Stimulated activated CD4-positive, alpha-beta T cell treated with anti-CD3 and anti-CD28 coated beads, Interleukin-1b, Interleukin-23, amount 100 ng/mL, for 24 hours (primary cell): ENCODE data around the gene SS18L1.

Experiments
- DNase-seq, 4 experiments: peaks; one replicate each; pipeline ENCODE4 v3.0.0-alpha.2; 2020; ENCODE audit warnings: low read depth in 4 of 4, low spot score in 1 of 4

SS18L1 gene

DNA sequence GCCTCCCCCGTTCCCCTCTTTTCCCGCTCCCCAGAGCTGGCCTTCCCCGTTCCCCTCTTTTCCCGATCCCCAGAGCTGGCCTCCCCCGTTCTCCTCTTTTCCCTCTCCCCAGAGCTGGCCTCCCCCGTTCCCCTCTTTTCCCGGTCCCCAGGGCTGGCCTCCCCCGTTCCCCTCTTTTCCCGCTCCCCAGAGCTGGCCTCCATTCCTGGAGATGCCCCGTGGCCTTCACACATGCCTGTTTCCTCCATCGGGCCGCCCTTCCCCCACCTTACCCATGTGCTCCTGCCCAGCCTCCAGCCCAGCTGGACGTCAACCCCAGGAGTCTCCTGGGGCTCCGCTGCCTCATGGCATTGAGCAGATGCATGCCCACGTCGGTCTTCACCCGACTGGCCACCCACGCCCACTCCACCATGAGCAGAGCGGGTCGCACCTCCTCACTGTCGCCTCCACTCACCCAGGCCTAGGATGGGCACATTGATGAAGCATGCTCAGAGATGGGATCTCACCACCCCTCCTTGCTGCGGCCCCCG lies 8.3 kb downstream of the SS18L1 start:
- no peak for DNase-seq

DNA sequence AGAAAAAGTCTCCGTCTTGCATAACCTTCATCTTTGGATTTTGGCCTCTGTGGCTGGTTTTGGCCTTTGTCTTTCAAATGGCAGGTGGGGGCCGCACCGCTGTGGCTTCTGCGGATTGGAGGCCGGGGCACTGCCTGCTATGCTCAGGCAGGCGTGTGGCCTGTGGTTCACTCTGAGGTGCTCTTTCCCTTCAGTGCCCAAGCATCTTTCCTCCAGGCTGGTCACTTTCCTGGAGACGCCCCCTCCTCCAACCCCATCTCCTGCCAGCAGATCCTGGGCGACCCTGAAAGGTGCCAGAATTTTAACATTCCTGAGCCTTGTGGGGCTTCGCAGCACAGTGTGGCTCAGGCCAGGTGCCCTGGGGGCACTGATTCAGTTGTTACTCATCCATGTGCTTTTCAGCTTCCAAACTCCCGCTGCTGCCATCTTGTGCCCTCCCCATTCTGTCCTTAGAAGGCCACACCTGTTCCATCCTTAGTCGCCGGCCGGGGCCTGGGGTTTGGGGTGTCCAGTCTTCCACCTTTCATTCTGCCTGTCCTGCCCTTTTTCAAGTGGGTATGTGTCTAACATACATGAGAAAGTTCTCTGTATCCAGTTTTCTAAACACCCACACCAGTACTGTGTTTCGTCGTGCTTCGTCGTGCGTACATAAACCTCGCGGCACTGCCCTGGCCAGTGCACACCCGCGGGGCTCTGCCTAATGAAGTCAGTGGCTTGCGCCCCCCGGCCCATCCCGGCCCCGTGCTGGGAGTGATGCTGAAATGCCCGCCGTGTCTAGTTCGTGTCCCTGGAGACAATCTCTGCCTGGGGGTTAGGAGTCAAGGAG lies 12.1 kb downstream of the SS18L1 start:
- DNase-seq, result no peak

DNA sequence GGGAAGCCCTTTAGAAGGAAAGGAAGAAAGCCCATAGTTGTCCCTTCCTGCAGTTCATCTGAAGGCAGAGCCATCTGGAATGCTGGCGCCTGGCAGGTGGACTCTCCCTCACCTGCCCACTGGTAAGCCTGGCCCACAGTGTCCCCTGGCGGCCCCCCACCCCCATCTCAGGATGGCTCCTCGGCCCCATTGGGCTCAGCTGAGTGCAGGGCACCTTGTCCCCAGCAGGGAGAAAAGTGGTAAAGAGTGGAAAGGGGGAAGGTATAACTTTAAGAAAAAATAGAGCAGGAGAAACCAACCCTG lies 12.6 kb downstream of the SS18L1 start:
- DNase-seq, result no peak

DNA sequence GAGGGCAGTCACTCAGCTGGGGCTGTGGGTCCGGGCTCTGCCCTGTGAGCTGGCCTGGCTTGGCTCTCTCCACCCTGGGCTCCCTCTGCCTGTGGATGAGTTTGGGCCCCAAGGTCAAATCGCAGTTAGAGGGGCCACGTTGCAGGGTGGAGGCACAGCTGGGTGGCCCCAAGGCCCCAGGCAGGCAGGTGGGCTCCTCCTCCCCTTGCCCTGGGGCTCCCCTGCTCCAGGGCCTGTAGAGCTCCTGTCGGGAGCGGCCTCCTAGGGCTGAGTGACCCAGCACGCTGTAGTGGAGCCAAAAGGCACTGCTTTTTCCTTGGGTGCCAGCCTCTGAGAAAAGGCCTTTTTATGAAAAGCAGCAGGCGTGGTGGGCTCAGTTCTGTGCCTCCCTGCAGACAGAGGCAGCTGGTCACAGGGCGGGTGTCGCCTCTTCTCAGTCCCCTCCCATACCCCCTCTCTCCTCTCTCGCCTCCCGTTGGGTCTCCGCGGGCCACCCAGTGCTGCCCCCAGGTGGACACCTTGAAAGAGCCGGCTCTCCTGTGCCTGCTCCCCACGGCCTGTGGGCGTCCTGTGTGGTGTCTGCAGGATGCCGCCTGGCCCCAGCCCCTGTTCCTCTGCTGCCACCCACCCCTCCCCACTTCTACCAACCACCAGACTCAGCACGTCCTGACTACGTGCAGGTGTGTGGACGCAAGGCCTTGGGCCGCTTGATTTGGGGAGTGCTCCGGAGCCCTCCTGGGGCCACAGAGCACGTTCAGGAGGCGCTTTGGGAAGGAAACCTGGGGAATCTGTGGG lies 13.2 kb downstream of the SS18L1 start:
- DNase-seq, result peak; percentile 37 to 67 (median 48)

DNA sequence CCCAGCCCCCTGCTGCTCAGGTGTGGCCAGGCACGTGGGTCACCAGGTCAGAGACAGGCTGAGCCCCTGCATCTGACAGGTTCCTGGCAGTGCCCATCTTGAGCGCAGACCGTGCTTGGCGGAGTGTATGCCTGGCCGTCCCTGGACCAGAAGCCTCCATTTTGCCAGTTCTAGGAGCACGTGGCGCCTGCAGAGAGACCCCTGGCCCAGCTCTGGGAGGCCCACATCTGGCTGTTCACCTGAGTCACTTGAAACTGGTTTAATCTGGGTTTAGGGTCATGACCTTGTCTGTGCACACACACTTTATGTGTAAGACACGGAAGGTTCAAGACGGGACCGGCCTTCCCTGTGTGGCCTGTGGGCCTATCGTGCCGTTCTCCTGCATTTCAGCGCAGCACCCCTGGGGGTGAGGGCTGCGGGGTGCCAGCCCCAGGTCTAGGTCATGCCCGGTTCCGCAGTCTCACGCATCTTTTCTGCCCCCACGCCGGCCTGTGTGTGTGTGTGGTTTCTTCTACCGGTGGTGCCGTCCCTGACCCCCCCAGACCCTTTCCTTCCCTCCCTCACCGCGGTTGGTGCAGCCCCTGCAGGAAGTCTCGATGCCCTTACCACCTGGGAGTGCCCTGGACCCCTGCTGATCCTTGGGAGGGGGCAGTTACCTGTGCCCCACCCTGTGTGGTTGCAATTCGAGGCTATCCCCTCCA lies 14.0 kb downstream of the SS18L1 start:
- no peak for DNase-seq

DNA sequence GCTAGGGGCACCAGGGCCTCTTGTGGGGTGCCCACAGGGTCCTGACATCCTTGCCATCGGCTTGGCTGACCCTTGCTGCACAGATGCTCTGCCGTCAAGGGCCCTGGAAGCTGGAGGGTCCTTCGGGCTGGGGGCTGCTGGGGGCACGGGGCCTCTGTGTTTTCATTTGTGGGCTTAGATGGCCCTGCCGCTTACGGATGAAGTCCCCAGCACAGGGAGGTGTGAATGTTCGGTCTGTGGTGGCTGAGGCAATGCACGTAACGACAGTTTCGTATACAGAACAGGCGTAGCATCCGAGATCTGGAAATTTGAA lies 14.5 kb downstream of the SS18L1 start:
- no peak for DNase-seq

DNA sequence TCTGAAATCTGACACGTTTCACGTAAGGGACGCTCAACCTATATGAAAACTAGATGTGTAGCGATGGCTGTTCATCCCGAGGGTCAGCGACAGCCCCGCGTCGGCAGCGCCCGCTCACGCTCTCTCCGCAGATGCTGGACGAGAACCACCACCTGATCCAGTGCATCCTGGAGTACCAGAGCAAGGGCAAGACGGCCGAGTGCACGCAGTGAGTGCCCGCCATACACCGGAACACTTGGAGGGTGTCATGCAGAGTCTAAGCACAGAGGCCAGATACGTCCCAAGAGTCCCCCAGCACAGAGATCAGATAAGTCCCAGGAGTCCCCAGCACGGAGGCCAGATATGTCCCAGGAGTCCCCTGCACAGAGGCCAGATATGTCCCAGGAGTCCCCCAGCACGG lies 15.0 kb downstream of the SS18L1 start:
- no peak for DNase-seq

DNA sequence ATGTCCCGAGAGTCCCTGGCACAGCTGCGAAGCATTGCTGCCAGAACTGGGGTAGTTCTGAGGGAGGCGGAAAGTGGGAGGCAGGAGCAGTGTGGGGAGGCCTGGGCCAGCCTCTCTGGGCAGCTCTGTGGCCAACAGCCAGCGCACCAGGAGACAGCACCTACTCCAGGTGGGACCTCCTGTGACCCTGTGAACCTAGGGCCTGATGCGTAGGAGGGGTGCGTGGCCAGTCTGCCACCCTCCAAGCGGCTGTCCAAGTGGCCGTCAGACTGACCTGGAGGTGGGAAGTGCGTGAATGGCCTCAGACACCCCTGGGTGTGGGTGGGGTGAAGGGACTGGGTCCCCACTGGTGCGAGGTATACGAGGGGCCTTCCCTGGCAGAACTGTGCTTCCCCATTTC lies 15.5 kb downstream of the SS18L1 start:
- no peak for DNase-seq

DNA sequence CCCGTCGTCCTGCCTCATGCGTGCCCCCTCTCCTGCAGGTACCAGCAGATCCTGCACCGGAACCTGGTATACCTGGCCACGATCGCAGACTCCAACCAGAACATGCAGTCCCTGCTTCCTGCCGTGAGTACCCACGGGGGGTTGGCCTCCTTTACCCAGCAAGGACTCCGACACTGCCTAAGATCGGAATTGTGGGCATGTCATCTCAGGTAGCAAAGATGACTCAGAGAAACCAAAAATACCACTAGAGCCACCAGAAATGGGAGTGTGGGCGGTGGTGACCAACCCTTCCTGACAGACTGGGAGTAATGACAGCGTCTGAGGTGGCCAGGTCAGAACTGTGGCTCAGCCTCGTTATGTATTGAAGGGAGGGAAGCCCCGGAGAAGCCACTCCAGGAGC lies 16.3 kb downstream of the SS18L1 start:
- peak in 1 of 4 experiments; percentile 69 for DNase-seq

DNA sequence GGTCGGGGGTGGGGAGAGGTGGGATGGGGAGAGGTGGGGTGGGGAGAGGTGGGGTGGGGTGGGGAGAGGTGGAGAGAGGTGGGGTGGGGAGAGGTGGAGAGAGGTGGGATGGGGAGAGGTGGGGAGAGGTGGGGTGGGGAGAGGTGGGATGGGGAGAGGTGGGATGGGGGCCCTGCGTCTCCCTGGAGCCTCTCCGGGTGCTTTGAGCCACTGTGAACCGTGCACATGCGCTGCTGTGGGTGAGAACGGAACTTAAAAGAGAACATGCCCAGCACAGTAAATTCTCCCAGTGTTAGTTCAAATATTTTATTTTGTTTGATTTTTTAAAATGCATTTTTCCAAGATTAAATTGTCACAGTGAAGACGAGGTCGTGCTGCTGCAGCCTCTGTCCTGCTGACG lies 16.7 kb downstream of the SS18L1 start:
- no peak for DNase-seq

DNA sequence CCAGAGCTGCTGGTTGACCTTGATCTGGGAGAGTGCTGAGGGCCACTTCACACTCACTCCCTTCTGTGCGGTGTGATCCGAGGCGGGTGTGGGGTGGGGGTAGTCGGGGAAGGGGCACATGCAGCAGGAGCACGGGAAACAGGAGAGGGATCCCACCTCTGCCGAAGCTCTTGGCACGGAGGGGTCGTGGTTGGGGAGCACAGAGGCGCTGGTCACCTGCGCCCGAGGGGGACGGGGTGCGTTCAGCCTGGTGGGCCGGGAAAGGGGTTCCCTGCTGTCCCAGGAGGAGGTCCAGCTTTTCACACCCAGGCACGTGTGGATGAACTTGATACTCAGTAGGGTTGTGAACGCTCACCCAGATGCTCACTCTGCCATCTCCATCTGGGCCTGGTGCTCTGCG lies 17.3 kb downstream of the SS18L1 start:
- DNase-seq, result no peak

DNA sequence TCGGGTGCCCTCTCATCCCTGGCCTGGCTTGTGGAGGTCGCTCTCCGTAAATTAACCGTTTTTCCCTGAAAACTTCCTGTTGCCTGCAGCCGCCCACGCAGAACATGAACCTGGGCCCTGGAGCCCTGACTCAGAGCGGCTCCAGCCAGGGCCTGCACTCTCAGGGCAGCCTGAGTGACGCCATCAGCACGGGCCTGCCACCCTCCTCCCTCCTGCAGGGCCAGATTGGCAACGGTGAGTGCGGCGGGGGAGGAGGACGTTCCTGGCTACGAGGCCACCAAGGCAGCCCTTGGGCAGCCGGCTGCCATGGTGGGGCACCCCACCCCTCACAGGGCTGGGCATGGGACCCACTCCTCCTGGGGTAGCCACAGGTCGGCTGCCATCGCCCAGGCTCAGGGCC lies 17.8 kb downstream of the SS18L1 start:
- DNase-seq, result no peak

DNA sequence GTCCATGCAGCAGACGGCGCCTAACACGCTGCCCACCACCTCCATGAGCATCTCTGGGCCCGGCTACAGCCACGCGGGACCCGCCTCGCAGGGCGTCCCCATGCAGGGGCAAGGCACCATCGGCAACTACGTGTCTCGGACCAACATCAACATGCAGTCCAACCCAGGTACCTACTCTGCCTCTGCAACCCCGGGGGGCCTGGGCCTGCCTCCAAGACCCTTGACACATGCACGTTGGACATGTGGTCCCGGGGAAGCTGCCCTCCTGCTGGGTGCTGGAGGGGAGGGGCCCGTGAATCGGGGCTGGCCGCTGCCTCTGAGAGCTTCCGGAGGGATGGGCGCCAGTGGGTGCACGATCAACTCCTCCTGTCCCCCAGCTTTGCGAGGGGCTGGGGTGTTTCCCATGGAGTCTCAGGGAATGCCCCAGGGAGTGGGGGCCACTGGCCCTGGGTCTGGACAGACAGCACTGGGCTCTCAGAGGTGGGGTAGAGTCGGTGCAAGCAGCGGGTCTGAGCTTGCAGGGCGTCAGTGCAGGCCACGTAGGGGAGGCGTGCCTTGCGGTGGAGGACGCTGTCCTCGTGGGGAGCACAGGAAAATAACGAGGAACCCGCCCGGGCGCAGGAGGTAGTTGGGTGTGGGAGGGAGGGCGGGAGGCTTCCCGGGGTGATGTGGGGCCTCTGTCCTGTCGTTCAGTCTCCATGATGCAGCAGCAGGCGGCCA lies 19.4 kb downstream of the SS18L1 start:
- DNase-seq, result no peak

DNA sequence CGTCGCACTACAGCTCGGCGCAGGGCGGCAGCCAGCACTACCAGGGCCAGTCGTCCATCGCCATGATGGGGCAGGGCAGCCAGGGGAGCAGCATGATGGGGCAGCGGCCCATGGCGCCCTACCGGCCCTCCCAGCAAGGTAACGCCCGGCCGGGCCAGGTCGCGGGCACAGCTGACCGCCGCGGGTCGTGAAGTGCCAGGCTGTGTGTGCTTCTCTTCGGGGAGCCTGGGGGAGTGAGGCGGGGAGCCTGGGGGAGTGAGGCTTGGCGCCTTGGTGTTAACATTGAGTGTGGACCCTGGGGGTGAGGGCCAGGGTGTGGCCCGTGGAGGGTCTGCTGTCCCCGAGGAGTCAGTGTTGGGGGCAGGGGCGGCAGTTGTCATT lies 19.9 kb downstream of the SS18L1 start:
- no peak for DNase-seq

DNA sequence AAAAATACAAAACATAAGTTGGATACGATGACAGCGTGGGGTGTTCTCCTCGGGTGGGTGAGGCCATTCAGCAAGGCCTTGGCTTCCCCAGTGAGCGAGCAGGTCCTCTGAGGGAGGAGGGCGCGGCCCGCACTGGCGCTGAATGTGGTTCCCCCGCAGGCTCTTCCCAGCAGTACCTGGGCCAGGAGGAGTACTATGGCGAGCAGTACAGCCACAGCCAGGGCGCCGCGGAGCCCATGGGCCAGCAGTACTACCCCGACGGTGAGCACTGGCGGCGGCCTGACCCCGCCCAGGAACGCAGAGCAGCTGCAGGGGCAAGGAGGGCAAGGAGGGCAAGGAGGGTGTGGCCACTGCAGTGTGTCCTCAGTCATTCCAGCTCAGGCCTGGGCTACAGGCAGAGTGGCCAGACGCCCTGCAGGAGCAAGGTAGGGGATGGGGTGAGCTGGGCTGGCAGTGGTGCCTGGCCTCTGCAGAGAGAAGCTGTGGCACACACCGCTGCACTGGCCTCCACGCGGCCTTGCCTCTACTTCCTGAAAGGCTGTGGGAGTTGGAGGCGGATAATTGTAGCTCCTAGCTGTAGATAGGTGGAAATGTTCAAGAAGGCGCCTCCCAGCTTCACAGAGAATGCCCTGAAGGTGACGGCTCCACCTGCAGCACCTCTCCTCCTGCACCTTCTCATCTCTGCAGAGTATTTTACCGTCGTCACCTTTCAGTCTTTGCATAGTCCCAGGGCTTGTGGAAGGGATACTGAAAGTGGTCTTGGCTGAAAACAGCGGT lies 20.6 kb downstream of the SS18L1 start:
- DNase-seq, result no peak

DNA sequence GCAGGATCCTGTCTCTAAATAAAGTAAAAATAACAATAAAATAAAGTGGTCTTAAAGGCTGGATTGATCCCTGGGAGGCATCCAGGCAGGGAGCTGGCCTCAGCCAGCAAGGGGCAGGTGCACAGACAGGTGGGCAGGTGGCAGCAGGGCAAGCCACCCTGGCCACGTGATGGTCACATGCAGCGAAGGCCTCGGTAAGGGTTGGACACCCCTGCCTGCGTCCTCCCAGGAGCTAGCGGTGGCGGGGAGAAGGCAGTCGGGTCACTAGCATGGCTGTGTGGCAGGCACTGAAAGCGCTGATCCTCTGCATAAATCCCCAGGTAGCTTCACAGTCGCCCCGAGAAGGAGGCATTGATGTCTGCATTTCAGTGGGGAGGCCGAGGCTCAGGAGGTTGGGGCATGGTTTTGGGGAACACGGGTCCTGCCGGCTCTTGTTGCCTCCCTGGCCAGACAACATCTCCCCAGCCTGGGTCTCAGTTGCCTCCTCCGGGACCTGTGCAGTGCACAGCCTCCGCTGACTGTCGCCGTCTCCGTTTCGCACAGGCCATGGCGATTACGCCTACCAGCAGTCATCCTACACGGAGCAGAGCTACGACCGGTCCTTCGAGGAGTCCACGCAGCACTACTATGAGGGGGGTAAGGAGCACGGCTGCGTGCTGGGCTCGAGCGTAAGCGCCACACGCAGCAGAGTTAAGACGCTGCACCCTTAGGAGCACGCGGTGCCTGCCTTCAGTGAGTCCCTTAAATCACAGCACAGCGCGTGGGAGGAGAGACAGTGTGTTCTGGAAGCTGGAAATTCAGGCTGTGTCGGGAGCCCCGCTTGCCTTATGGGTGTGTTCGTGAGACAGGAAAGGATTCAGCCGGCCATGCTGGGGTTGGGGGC lies 21.6 kb downstream of the SS18L1 start:
- no peak for DNase-seq

DNA sequence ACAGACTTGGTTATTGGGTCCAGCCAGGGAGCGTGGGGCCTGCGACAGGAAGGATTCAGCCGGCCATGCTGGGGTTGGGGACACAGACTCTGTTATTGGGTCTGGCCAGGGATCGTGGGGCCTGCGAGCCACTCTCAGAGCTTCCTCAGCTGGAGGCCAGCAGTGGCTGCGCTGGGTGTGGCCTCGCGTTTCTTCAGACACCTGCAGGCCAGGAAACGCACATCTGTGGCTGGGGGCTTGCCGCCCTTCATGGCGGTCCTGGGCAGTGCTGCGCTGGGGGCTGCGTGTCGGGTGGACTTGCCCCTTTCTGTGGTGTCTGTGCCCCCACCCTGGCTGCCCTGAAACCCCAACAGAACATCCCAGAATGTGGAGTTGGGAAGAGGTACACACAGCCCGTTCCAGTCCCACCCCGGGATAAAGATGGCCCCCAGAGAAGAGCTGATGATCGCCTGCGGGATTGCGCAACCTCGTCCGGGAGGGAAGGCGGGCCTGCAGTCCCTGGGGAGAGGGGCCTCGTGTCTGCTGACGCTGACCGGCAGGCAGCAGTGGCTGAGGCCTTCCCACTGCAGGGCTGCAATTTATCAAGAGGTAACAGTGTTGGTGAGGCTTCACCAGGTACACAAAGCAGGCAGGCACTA lies 22.3 kb downstream of the SS18L1 start:
- DNase-seq, result no peak

DNA sequence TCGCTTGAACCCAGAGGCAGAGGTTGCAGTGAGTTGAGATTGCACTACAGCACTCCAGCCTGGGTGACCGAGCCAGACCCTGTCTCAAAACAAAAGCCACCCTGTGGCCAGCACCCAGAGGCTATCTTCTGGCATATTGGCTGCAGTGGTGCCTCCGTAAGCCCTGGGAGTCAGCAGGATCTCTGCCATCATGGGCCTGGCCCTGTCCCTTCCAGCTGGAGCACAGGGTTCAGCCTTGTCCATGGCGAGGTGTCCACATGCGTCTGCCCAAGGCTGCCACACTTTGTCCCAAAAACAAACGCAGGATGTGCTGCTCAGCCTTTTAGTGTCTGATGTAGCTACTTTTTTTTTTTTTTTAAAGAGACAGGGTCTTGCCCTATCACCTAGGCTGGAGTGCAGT lies 23.9 kb downstream of the SS18L1 start:
- DNase-seq, result no peak

DNA sequence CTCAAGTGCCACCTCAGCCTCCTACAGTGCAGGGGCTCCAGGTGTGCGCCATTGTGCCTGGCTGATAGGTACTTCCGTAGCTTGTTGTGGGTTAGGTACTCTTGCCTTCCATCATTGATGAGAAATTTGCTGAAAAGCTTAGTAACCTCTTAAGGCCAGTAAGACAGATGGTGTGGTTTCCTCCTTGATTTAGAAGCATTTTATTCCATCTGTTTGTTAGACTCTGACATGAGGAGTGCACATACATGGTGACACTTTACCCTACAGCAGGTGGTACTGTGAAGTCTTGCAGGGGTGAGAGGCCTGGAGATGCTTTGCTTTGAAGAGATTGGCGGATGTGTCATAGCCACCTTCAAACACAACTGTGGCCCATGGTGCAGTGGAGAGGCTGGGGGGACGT lies 24.5 kb downstream of the SS18L1 start:
- DNase-seq, result no peak
